ENCODE results near the gene PNMT. TPM values are rescaled to one million over a fixed set of nuclear protein-coding genes. Genes with fewer than 3 reads are reported as not detected.
A peak's percentile ranks its signal among the peaks of the same experiment; 100 is the strongest.

PNMT gene
- total and polyA plus RNA-seq, 2 of the 13 experiments (the other 11 are each of a cell fraction or from before 2014, with no cell fraction given): 0.25 TPM; not detected in 1

GRCh38 chr17:39674702-39675389, 6.6 kb downstream of the PNMT start (continued):
- TF ChIP-seq MNT (IDR thresholded peaks at IDR 0.05): no peak
- no peak for TF ChIP-seq MXD1 (CRISPR knock-in tag; IDR thresholded peaks at IDR 0.05)
- no peak for TF ChIP-seq ZNF547 (CRISPR knock-in tag; IDR thresholded peaks at IDR 0.05)
- TF ChIP-seq SNAPC5 (CRISPR knock-in tag; IDR thresholded peaks at IDR 0.05; ENCODE audit: borderline replicate concordance): 0 out of 2 replicates have a peak, but pooled peaks have one; percentile 32
- no peak for TF ChIP-seq ZNF780A (CRISPR knock-in tag; IDR thresholded peaks at IDR 0.05)
- no peak for TF ChIP-seq SMC3 (IDR thresholded peaks at IDR 0.05; ENCODE audit: low read length)
- no peak for TF ChIP-seq ARNT (IDR thresholded peaks at IDR 0.05)
- TF ChIP-seq ZEB1 (IDR thresholded peaks at IDR 0.05; ENCODE audit: insufficient replicate concordance, low read depth): peak; percentile 59
- TF ChIP-seq SP2 (CRISPR knock-in tag; IDR thresholded peaks at IDR 0.05): no peak
- TF ChIP-seq ZNF335 (CRISPR knock-in tag; IDR thresholded peaks at IDR 0.05): peak; percentile 74
- TF ChIP-seq KLF16 (CRISPR knock-in tag; IDR thresholded peaks at IDR 0.05): peak in 1 of 2 experiments; percentile 79; a peak in 2 of 4 replicates
- no peak for TF ChIP-seq ZNF232 (CRISPR knock-in tag; IDR thresholded peaks at IDR 0.05; ENCODE audit: borderline replicate concordance)
- peak; percentile 86 for TF ChIP-seq ZNF263 (CRISPR knock-in tag; IDR thresholded peaks at IDR 0.05)
- TF ChIP-seq ZNF710 (CRISPR knock-in tag; IDR thresholded peaks at IDR 0.05; ENCODE audit: borderline replicate concordance): no peak; the same call in 1 of the 2 replicates
- TF ChIP-seq PPARG (CRISPR knock-in tag; conservative IDR thresholded peaks at IDR 0.05): peak; percentile 74
- TF ChIP-seq SIN3A (IDR thresholded peaks at IDR 0.05; ENCODE audit: borderline replicate concordance, low read depth, low read length): peak; percentile 82; the same call in 1 of the 2 replicates
- 0 out of 2 replicates have a peak, but pooled peaks have one; percentile 35 for TF ChIP-seq MLX (CRISPR knock-in tag; IDR thresholded peaks at IDR 0.05)
- TF ChIP-seq ZNF367 (CRISPR knock-in tag; IDR thresholded peaks at IDR 0.05; ENCODE audit: borderline replicate concordance): no peak
- TF ChIP-seq RARA (CRISPR knock-in tag; IDR thresholded peaks at IDR 0.05): peak; percentile 76
- TF ChIP-seq ARID5B (CRISPR knock-in tag; IDR thresholded peaks at IDR 0.05): peak; percentile 55; the same call in 1 of the 2 replicates
